AG04450 (cell line): Measurements from ENCODE around the gene TRIM69. TPM values are rescaled to one million over a fixed set of nuclear protein-coding genes. Genes with fewer than 3 reads are reported as not detected.
"Not testable (repeated sequence)": the region's sequence is repeated elsewhere in the genome, so short reads cannot be mapped to it uniquely, and the experiment has no call there.

ENCODE experiments used
- CTCF ChIA-PET: fragments of 300-600, 350-600 bp; formaldehyde crosslinking; extraction: SDS; loops from one replicate; lab custom pipeline; 2022; ENCODE audit warnings: antibody characterized with exemption, inconsistent platforms; lab: Charles Lee
- POLR2A ChIA-PET: fragments of 350-600 bp; formaldehyde crosslinking; extraction: SDS; loops from one replicate; lab custom pipeline; 2021; ENCODE audit warnings: antibody characterized with exemption, inconsistent platforms; lab: Yijun Ruan, JAX
- DNase-seq: peaks from one replicate; pipeline ENCODE4 v3.0.0-alpha.2; 2011; ENCODE audit warnings: low read depth, low spot score
- H3K27ac ChIP-seq: one replicate; pipeline ENCODE4 v1.5.1; 2012; ENCODE audit warnings: low read depth, low read length, control low read depth
- H3K27me3 ChIP-seq: one replicate; pipeline ENCODE4 v1.6.0; 2012; ENCODE audit warnings: low read length; ENCODE audit not compliant: control insufficient read depth, insufficient read depth
- H3K4me3 ChIP-seq: 2 replicates; pipeline ENCODE4 v1.5.1; 2011; ENCODE audit warnings: mild to moderate bottlenecking, low read depth, low read length, control low read depth
- H3K9me3 ChIP-seq: 2 replicates; pipeline ENCODE4 v1.5.1; 2012; ENCODE audit warnings: low read length; ENCODE audit not compliant: control insufficient read depth, insufficient read depth
- CTCF ChIP-seq: IDR thresholded peaks from 2 replicates; pipeline ENCODE4 v1.5.1; 2011; ENCODE audit warnings: low read depth, low read length, control low read depth, inconsistent platforms
- polyA plus RNA-seq: library from polyadenylated mRNA; depleted of rRNA; stranded (reverse); fragments of >200 nt; gene quantifications from 2 replicates; pipeline ENCODE4 v1.2.3, GENCODE V29; 2011

The TRIM69 gene
- polyA plus RNA-seq, 1 experiment = 16.4 TPM

GRCh38 chr15:44697014-44697413 is 39.3 kb upstream of the TRIM69 start:
- H3K27ac ChIP-seq = no peak overlapping the region
- no peak for DNase-seq
- CTCF ChIA-PET = no interaction called here
- H3K4me3 ChIP-seq = no peak overlapping the region
- no peaks in the 10 kb centered on the region; the same call in 1 of the 2 replicates for H3K9me3 ChIP-seq
- H3K27me3 ChIP-seq = peaks cover 11% of the 10 kb centered on the region
- no peak for TF ChIP-seq CTCF
- POLR2A ChIA-PET = no interaction called here

DNA sequence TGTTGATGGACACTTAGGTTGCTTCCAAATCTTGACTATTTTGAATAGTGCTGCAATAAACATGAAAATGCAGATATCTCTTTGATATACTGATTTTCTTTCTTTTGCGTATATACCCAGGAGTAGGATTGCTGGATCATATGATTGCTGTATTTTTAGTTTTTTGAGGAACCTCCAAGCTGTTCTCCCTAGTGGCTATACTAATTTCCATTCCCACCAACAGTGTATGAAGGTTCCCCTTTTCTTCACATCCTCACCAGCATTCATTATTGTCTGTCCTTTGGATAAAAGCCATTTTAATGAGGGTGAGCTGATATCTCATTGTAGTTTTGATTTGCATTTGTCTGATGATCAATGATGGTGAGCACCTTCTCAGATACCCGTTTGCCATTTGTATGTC is 37.7 kb upstream of the TRIM69 start:
- Histone ChIP-seq H3K27ac (no peak overlapping the region), H3K27me3 (peaks cover 10% of the 10 kb centered on the region), H3K4me3 (no peak overlapping the region), H3K9me3 (no peaks in the 10 kb centered on the region; the same call in 1 of the 2 replicates)
- DNase-seq = no peak
- ChIA-PET CTCF (interaction anchor here (0.7 to 0.8 kb wide), 2 partner anchors 12 to 40 kb away, joined by 3 to 4 read pairs; partner anchors contain the start of gene PATL2), POLR2A (no interaction called here)
- TF ChIP-seq CTCF = no peak

DNA sequence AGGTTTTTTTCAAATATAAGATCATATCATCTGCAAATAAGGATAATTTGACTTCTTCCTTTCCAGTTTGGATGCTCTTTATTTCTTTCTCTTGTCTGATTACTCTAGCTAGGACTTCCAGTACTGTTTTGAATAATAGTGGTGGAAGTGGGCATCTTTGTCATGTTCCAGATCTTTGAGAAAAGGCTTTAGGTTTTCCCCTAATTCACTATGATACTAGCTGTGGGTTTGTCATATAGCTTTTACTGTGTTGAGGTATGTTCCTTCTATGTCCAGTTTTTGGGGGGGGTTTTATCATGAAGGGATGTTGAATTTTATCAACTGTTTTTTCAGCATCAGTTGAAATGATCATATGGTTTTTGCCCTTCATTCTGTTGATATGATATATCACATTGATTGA is 35.7 kb upstream of the TRIM69 start:
- H3K4me3 ChIP-seq, H3K27ac ChIP-seq, H3K27me3 ChIP-seq, DNase-seq, POLR2A ChIA-PET, H3K9me3 ChIP-seq: not testable (repeated sequence)
- CTCF ChIA-PET = interaction anchor here (0.6 kb wide), 1 partner anchor 51 kb away, joined by 4 read pairs; no protein-coding TSS in a partner anchor

DNA sequence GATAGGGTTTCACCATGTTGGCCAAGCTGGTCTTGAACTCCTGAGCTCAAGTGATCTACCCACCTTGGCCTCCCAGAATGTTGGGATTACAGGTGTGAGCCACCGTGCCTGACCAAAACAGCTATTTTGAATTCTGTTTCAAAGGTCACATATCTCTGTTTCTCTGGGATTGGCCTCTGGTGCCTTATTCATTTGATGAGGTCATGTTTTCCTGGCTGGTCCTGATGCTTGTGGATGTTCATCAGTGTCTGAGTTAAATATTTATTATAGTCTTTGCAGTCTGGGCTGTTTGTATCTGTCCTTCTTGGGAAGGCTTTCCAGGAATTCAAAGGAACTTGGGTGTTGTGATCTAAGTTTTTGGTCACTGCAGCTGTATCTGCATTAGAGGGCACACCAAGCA is 30.3 kb upstream of the TRIM69 start:
- Histone ChIP-seq H3K27ac (no peak overlapping the region), H3K27me3 (peaks cover 2% of the 10 kb centered on the region), H3K9me3 (peaks cover 5% of the 10 kb centered on the region), H3K4me3 (no peak overlapping the region)
- POLR2A ChIA-PET = no interaction called here
- DNase-seq = no peak
- CTCF ChIA-PET = interaction anchor here (1.2 kb wide), 1 partner anchor 43 kb away, joined by 4 read pairs; the partner anchor contains the start of gene SPG11
- no peak for TF ChIP-seq CTCF

DNA sequence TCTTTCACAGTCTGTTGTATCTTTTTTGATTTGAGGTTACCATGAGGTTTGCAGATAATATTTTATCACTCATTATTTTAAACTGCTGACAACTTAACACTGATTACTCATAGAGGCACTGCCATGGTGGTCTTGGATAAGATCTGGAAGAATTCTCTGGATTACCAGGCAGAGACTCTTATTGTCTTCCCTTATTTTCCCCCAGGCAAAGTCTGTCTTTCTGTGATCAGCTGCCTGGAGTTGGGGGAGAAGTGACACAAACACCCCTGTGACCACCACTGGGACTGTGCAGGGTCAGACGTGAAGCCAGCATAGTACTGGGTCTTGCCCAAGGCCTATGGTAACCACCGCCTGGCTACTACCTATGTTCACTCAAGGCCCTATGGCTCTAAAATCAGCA is 29.9 kb upstream of the TRIM69 start:
- H3K27me3 ChIP-seq = peaks cover 2% of the 10 kb centered on the region
- ChIA-PET CTCF (no interaction called here), POLR2A (no interaction called here)
- no peak for TF ChIP-seq CTCF
- DNase-seq = no peak
- no peak overlapping the region for H3K4me3 ChIP-seq
- no peak overlapping the region for H3K27ac ChIP-seq
- peaks cover 5% of the 10 kb centered on the region for H3K9me3 ChIP-seq
